ENCODE data around the gene MTOR.

DNA sequence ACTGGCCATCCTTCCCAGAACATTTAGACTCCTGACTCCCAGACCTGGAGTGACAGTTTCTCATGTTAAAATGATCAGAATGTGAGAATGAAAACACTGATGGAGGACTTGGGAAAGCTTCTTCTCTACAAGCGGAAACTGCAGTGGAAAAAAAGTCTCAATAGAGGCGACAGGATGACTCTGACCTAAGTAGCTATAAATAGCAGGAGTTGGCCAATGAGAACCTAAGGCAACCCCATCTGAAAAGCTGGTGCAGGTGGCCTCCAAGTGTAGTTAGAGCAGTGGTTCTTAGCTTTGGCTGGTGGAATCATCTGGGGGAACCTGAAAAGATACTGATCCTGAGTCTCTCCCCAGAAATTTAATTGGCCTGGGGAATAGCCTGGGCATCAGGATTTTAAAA lies 118.4 kb downstream of the MTOR start:
- TF ChIP-seq POLR2AphosphoS5 (IDR thresholded peaks at IDR 0.05) (no peak), CTCF (IDR thresholded peaks at IDR 0.05 in 8 of 11, conservative IDR thresholded peaks at IDR 0.05 in 3 of 11) (no peak), POLR2A (IDR thresholded peaks at IDR 0.05) (no peak)

Data from spleen (tissue), 7 donors.